Left hindlimb (tissue), 1 donor: ENCODE data around the gene PPP6R2.

ENCODE experiments used
- DNase-seq: peaks from one replicate; pipeline ENCODE4 v3.0.0-alpha.2; 2018

The PPP6R2 gene

GRCh38 chr22:50473855-50474671 lies 130.9 kb downstream of the PPP6R2 start:
- DNase-seq = peak; percentile 49

- peak; percentile 92 for DNase-seq
Observed at GRCh38 chr22:50474710-50475651, 131.9 kb downstream of the PPP6R2 start, which contains the start of gene SBF1. TSS of gene SBF1 (minus strand) at chr22:50475035. CDS start at chr22:50474840, 195 bp downstream.

DNA sequence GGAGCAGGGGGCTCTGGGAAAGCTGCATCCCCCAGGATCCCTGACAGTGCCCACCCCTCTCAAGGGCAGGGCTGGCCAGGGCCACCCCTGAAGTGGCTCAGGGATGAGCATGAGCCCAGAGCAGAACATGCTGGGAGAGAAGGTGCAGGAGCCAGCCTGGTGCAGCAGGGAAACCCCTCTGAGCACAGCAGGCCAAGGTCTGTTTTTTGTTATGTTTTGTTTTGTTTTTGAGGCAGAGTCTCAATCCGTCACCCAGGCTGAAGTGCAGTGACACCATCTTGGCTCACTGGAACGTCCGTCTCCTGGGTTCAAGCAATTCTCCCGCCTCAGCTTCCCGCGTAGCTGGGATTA lies 132.5 kb downstream of the PPP6R2 start:
- DNase-seq = no peak

DNA sequence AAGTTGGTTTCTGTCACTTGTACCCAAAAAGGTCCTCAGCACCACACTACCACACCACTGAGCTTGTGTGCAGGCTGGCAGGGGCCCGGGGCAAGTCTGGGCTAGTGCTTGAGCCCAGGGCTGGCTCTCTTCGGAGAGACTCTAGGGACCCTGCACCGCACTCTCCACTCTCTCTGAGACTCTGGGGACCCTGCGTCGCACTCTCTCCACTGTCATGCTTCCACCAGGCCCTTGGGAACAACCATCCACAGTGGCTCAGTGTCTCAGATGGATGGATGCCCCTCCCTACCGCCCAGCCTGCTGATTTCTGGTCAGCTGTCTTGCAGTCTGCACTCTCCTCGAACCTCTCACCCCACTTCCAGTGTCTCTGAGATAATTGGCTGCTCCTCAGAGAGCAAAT lies 133.7 kb downstream of the PPP6R2 start:
- DNase-seq = no peak

DNA sequence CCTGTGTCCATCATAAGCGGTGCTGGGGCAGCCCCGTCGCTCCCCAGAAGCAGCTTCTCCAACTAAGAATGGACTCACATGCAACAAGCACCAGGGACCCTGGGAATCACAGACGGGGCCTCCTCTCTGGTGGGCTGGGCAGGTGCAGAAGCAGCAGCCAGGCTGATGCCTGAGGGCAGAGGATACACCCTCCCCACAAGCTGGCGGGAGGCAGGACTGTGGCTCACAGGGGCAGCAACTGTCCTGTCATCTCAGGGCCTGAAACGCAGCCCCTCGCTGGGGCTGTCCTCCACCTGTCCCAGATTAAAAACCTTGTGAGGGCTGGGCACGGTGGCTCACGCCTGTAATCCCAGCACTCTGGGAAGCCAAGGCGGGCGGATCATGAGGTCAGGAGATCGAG lies 134.8 kb downstream of the PPP6R2 start:
- no peak for DNase-seq

DNA sequence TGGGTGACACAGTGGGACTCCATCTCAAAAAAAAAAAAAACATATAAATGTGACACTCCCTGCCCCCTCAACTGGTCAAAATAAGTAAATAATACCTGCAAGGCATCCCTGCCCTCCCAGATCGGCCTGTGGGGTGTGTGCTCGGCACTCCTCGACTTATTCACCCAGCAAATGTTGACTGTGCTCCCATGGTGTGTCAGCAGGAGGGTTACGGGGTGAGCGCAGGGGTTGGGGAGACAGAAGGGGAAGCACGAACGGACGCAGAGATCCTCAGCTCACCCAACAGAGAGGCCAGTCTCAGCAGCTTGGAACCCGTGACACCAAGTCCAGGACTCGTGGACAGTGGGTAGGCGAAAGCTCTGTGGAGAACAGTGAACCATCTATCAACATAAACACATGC lies 136.6 kb downstream of the PPP6R2 start:
- DNase-seq = no peak

DNA sequence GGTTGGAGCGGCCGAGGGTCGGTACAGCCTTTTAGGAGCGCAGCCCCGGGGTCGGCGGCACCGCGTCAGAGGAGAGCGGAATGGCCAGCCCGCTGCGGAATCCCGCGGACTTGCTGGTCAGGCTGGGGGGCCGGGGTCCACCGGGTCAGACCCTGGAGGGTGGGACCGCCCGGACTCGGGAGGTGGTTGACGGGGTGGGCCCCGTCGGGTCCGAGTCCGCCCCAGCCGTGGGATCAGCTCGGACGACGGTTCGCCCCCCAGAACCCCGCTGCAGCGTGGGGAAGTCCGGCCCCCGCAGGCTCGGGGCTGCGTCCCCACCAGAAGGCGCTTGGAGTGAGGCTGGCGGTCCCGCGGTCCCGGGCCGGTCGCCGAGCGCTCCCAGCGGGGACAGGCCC lies 137.9 kb downstream of the PPP6R2 start:
- DNase-seq = no peak

DNA sequence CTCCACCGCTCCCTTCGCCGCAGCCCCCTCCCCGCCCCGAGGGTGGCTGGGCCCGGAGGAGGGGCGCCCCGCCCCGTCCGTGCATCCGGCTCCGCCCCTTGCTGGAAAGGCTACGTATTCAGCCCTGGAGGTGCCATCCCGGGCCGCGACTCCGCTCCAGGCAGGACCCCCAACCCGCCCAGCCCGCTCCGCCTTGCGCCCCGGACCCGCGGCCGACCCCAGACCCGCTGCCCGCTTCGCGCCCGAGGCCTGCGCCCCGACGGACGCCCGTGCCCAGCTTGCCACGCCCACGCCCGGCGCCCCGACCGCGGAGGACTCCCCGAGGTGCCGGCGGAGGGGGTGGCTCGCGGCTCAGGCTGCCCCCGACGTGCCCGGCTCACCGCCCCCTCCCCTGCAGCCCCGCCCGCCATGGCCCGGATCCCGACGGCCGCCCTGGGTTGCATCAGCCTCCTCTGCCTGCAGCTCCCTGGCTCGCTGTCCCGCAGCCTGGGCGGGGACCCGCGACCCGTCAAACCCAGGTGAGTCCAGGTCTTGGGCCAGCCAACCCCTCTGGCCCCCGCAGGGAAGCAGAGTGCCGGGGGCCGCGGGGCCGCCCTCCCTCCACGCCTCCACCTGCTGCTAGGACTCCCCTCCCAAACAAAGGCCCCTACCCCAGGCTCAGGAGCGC lies 138.4 kb downstream of the PPP6R2 start, which contains the start of gene ADM2:
Gene ADM2, plus strand, starts transcription at position 104 of the 667 bp plus-strand sequence. Its CDS starts 305 bp downstream, at position 409.
- DNase-seq = no peak

DNA sequence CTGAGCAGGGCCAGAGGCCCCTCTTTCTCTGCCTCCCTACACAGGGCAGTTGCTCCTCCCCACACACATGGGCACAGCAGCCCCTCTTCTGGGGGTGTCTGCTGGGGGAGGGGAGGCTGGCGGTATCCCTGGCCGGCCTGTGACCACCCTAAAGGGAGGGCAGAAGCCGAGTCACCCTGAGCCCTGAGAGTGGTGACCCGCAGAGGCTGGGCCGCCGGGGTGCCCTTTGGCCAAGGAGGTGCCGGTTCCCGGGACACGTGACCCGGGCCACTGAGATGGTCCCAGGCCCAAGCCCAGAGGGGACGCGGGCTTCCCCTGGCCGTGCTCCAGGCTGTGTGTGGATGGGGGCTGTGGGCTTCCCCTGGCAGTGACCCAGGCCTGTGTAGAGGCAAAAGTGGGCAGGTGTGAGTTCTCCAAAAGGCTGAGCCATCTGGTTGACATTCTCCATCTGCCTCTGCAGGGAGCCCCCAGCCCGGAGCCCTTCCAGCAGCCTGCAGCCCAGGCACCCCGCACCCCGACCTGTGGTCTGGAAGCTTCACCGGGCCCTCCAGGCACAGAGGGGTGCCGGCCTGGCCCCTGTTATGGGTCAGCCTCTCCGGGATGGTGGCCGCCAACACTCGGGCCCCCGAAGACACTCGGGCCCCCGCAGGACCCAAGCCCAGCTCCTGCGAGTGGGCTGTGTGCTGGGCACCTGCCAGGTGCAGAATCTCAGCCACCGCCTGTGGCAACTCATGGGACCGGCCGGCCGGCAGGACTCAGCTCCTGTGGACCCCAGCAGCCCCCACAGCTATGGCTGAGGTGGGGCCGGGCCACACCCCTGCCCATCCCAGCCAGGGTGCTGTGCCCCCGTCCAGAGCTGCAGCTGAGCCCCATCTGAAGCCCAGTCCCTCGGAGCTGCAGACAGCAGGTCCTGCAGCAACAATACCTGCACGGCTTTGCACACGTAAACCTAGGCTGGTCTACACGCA lies 139.3 kb downstream of the PPP6R2 start:
- DNase-seq = no peak

GRCh38 chr22:50483106-50483505 lies 140.0 kb downstream of the PPP6R2 start:
- no peak for DNase-seq

DNA sequence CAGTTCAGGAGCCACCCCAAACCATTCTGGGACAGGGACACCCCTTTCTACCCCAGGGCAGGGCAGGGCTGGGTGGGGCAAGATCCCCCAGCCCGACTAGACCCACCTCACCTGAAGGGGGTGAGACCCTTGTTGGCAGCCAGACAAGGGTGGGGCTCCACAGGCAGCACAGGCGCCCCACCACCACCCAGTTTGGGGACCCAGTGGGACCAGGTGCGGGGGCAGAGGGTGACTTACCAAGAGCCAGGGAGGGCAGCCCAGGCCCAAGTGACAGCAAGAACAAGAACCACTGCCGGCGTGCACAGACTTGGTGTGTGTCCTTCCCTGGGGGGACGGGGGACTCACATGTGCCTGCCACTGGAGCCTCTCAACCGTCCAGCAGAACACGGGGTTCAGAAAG lies 140.4 kb downstream of the PPP6R2 start:
- DNase-seq = no peak

DNA sequence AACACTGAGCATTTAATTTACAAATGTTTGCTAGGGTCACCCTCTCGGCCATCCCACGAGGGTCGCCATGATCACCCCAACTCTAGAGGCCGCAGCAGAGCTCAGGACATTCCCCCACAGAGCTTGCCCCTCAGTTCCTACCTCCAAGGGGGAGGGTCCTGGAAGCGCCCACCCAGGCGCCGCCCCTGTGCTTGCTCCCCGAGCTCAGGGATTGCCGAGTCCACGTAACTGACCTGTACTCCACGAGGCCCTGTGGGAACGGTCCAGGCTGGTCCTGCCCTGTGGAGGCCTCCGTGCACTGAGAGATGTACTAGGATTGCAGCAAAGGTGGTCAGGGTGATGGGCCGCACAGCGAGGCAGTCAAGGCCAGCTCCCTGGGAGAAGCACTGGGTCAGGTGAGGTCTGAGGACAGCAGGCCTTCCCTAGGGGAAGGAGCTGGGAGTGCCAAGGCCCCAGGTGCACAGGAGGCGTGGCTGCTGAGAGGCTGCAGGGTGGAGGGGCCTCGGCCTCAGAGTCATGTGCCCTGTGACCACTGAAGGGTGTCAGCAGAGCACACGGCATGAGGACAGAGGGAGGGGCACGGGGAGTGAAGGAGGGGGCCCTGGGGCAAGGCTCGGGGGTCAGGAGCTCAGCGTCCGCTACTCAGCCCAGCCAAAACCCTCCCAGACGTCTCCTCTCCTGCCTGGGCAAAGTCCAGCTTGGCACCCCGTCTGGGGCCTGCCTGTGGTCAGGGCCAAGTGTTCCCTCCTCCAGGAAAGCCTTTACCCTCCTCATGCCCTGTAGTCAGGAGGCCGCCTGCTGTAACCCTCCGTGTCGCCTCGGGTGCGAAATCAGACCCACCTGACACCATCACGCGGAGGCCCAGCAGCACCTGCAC lies 141.1 kb downstream of the PPP6R2 start:
- DNase-seq = no peak

DNA sequence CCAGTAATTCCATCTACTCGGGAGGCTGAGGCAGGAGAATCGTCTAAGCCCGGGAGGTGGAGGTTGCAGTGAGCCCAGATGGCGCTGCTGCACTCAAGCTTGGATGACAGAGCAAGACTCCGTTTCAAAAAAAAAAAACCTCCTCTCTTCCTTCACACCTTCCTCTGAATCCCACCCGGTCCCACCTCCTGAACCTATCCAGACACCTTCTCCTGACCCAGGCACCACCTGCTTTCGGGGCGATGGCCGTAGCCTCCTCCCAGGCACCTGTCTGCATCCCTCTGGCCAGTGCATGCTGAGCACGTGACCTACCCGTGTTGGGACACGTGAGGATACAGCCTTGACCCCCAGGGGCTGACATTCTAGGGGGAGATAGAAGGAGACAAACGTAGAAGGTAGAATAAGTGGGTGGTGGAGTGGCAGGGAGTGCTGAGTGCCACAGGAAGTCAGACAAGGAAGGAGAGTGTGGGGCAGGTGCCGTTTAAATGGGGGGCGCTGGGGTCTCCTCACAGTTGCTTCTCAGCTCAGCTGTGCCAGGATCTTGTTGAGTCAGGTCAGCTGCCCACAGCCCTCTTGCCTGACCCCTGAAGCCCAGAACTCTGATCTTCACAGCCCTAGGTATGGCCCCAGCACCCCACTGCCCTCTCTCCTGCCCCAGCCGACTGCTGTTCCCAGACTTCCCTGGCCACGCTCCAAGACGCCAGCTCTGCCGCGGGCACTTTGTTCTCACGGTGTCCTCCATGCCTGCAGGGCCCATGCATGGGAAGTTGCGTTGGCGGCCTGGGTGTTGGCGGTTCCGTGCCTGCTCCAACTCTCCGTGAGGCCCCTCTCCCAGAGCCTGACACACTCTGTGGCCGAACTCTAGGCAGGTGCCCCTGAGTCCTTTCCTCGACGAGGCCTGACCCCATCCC lies 142.3 kb downstream of the PPP6R2 start:
- no peak for DNase-seq

DNA sequence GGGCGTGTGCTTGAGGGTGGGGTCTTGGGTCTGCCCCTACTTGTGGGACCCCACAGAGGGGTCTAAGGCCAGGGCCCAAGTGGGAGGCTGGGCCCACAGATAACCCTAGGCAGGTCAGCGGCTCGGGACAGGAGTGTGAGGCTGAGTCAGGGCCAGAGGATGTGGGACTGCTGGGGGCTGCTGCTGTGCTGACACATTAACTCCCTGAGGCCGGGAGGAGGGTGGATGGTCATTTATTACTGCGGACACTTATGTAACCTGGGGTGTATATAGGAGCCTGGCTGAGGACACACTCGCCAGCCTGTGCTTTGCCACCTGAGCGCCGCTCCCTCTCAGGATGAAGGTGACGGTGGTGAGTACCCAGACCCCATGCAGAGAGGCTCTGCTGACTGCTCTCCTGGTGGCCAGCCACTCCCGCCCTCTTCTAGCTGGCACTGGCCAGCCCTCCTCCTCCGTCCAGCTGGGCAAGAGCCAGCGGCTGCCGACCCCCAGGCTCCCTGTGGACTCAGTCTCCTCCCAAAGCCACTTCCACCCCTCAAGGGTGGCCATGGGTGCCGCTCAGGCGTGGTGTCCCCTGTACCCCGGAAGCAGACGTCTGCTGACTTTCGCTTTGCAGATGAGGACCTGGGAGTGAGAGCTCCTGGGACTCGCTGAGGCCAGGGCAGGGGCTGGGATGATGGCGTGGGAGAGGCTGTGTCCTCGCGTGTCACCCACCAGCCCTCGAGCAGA lies 143.6 kb downstream of the PPP6R2 start, which contains the start of gene MIOX:
Gene MIOX, plus strand, starts transcription at position 299 of the 729 bp plus-strand sequence. Its CDS starts 39 bp downstream, at position 338.
- no peak for DNase-seq

GRCh38 chr22:50487290-50488005 lies 144.3 kb downstream of the PPP6R2 start:
- peak; percentile 20 for DNase-seq

DNA sequence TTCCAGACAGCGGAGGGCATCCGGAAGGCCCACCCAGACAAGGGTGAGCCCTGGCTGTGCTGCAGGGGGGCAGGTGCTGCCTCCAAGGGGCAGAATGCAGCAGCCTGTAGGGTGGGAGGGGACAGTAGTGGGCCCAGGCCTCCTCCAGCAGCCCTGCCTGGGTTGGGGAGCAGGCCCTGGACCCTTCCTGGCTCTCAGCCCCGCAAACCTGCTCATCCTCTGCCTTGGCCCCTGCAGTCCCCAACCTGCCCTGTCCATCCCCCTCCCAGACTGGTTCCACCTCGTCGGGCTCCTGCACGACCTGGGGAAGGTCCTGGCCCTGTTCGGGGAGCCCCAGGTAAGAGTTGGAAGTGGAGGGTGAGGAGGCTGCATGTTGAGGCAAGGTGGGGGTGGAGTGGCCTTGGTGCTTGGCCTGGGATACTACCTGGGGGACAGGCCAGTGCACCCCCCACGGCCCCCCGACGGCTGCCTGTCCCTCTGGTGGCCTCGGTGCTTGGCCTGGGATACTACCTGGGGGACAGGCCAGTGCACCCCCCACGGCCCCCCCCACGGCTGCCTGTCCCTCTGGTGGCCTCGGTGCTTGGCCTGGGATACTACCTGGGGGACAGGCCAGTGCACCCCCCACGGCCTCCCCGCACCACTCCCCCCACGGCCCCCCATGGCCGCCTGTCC lies 145.0 kb downstream of the PPP6R2 start:
- DNase-seq = no peak

- DNase-seq = no peak
Observed at GRCh38 chr22:50488886-50489285, 145.8 kb downstream of the PPP6R2 start.
